Measurements from ENCODE around the gene IMMP2L.
"Not testable (repeated sequence)": the region's sequence is repeated elsewhere in the genome, so short reads cannot be mapped to it uniquely, and the experiment has no call there.

IMMP2L gene

DNA sequence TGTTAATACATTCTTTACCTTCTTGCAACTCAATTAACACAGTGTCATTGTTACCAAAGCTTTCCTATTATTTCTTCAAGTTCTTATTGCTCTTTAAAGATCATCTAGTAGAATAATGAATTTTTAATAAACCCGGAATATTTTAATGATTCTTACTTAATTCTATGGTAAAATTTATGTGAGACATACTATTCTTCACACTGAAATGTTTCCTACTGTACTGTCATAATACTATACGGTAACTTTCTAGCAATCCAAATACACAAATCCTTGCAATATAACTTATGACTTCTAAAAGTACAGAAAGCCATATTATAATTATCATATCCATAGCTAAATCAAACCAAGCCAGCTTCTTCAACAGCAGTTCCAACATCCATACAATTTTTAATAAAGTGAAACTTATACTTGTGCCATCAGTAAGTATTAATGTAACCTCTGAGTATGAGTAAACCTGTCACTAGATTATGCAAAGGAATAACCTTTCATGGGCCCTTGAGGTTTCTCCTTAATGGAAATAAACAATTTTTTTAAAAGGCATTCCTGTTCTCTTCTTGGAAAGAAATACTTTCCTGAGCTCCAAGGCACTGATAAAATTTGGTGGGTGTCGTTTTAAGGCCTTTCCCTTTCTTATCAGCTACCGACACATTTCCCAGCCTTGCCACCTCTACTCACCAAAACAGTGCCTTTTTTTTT, 87.4 kb downstream of the IMMP2L start:
- Histone ChIP-seq H3K36me3 (ENCODE audit: insufficient read depth, low read length) (no peaks in the 10 kb centered on the region), H3K9me3 (ENCODE audit: control insufficient read depth, insufficient read depth, low read length) (no peaks in the 10 kb centered on the region; the same call in 1 of the 2 replicates), H3K9ac (ENCODE audit: low read depth, low read length) (no peak overlapping the region), H3K4me1 (ENCODE audit: insufficient read depth, low read length) (no peaks in the 10 kb centered on the region)

DNA sequence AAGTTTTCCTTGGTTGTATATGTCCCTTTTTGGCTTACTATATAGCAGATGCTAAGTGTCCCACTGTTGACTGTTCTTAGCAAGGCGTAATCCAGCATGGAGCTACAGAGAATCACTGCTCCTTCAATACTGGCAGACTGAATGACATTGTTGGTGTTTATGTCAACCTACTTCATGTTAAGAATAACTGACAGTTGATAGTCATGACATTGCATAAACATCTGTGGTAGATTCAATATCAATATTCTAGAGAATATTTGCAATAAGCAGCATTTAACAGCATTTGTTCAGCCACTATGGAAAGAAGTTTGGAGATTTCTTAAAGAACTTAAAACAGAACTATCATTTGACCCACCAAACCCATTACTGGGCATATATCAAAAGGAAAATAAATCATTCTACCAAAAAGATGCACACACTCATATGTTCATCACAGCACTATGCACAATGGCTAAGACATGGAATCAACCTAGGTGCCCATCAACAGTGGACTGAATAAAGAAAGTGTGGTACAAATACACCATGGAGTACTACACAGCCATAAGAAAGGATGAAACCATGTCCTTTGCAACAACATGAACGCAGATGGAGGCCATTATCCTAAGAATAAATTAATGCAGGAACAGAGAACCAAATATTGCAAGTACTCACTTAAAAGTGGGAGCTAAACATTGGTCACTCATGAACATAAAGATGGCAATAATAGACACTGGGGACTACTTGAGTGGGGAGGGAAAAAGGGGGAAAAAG, 88.7 kb downstream of the IMMP2L start:
- Histone ChIP-seq H3K36me3 (ENCODE audit: insufficient read depth, low read length) (no peaks in the 10 kb centered on the region), H3K9me3 (ENCODE audit: control insufficient read depth, insufficient read depth, low read length) (no peaks in the 10 kb centered on the region; the same call in 1 of the 2 replicates), H3K9ac (ENCODE audit: low read depth, low read length) (no peak overlapping the region), H3K4me1 (ENCODE audit: insufficient read depth, low read length) (no peaks in the 10 kb centered on the region)

- Histone ChIP-seq H3K9ac (ENCODE audit: low read depth, low read length) (no peak overlapping the region), H3K36me3 (ENCODE audit: insufficient read depth, low read length) (no peaks in the 10 kb centered on the region), H3K4me1 (ENCODE audit: insufficient read depth, low read length) (no peaks in the 10 kb centered on the region), H3K9me3 (ENCODE audit: control insufficient read depth, insufficient read depth, low read length) (no peaks in the 10 kb centered on the region; the same call in 1 of the 2 replicates)
These were observed 91.3 kb downstream of the IMMP2L start for GRCh38 chr7:111470998-111471397.

GRCh38 chr7:111469894-111470293, 92.4 kb downstream of the IMMP2L start:
- H3K9me3 ChIP-seq (ENCODE audit: control insufficient read depth, insufficient read depth, low read length); H3K4me1 ChIP-seq (ENCODE audit: insufficient read depth, low read length); H3K9ac ChIP-seq (ENCODE audit: low read depth, low read length); H3K36me3 ChIP-seq (ENCODE audit: insufficient read depth, low read length): not testable (repeated sequence)

DNA sequence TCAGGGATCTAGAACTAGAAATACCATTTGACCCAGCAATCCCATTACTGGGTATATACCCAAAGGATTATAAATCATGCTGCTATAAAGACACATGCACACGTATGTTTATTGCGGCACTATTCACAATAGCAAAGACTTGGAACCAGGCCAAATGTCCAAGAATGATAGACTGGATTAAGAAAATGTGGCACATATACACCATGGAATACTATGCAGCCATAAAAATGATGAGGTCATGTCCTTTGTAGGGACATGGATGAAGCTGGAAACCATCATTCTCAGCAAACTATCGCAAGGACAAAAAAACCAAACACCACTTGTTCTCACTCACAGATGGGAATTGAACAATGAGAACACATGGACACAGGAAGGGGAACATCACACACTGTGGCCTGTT, 96.5 kb downstream of the IMMP2L start:
- H3K9ac ChIP-seq (ENCODE audit: low read depth, low read length); H3K4me1 ChIP-seq (ENCODE audit: insufficient read depth, low read length); H3K36me3 ChIP-seq (ENCODE audit: insufficient read depth, low read length); H3K9me3 ChIP-seq (ENCODE audit: control insufficient read depth, insufficient read depth, low read length): not testable (repeated sequence)

DNA sequence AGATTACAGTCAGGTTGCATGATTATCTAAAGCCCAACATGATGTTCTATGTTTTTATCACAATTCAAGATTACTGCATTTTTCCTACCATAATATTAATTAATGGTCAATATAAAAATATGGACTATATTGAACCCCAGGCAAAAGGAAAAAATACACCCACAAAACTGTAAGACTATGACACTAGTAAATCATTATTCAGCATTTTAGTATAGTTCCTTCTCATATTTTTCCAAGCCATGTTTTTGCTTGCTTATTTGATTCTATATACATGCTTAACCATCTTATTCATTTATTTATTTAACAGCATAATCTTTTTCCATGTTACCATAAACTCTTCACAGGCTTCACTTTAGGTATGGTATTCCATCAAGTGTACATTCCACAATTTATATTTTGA, 101.6 kb downstream of the IMMP2L start:
- H3K36me3 ChIP-seq (ENCODE audit: insufficient read depth, low read length) = no peaks in the 10 kb centered on the region
- no peaks in the 10 kb centered on the region for H3K9me3 ChIP-seq (ENCODE audit: control insufficient read depth, insufficient read depth, low read length)
- no peak overlapping the region for H3K9ac ChIP-seq (ENCODE audit: low read depth, low read length)
- H3K4me1 ChIP-seq (ENCODE audit: insufficient read depth, low read length) = no peaks in the 10 kb centered on the region

- Histone ChIP-seq H3K4me1 (ENCODE audit: insufficient read depth, low read length) (no peaks in the 10 kb centered on the region), H3K36me3 (ENCODE audit: insufficient read depth, low read length) (no peaks in the 10 kb centered on the region), H3K9ac (ENCODE audit: low read depth, low read length) (no peak overlapping the region), H3K9me3 (ENCODE audit: control insufficient read depth, insufficient read depth, low read length) (no peaks in the 10 kb centered on the region)
These were observed 102.5 kb downstream of the IMMP2L start for GRCh38 chr7:111459757-111460280.

DNA sequence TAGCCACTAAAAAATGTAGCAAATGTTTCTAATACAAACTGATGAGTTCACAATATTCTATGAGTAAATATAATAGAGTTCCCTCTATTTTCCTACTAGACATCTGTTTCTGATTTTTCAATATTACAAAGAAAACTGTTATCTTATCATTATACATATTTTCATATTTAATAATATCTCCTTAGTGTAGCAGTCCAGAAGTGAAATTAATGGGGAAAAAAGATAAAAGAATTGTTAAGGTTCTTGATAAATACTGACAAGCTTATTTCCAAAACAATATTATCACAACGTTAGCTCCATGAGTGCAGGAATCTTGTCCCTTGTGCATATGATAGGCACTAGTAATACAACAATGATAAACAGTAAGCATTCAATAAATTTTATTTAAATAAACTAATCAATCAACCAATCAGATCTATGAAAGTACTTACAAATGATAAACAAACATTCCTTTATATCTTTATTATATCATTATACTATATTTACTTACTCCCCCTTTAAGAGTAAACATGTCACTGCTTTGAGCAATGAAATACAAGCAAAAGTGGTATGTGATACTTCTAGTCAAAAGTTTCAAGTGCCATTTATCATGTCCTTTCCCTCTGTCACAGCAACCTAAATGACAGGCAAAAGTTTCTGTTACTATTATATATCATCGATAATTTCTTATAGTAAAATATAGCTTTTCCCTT, 103.1 kb downstream of the IMMP2L start:
- Histone ChIP-seq H3K36me3 (ENCODE audit: insufficient read depth, low read length) (no peaks in the 10 kb centered on the region), H3K9ac (ENCODE audit: low read depth, low read length) (no peak overlapping the region), H3K4me1 (ENCODE audit: insufficient read depth, low read length) (no peaks in the 10 kb centered on the region), H3K9me3 (ENCODE audit: control insufficient read depth, insufficient read depth, low read length) (no peaks in the 10 kb centered on the region)

- H3K9me3 ChIP-seq (ENCODE audit: control insufficient read depth, insufficient read depth, low read length); H3K36me3 ChIP-seq (ENCODE audit: insufficient read depth, low read length); H3K9ac ChIP-seq (ENCODE audit: low read depth, low read length); H3K4me1 ChIP-seq (ENCODE audit: insufficient read depth, low read length): not testable (repeated sequence)
These were observed 111.6 kb downstream of the IMMP2L start for GRCh38 chr7:111450705-111451104.

GRCh38 chr7:111447502-111447901, 114.8 kb downstream of the IMMP2L start:
- not testable (repeated sequence) for H3K4me1 ChIP-seq (ENCODE audit: insufficient read depth, low read length); H3K9me3 ChIP-seq (ENCODE audit: control insufficient read depth, insufficient read depth, low read length); H3K36me3 ChIP-seq (ENCODE audit: insufficient read depth, low read length); H3K9ac ChIP-seq (ENCODE audit: low read depth, low read length)

GRCh38 chr7:111439977-111440376, 122.3 kb downstream of the IMMP2L start:
- H3K9me3 ChIP-seq (ENCODE audit: control insufficient read depth, insufficient read depth, low read length) = no peaks in the 10 kb centered on the region
- no peaks in the 10 kb centered on the region for H3K36me3 ChIP-seq (ENCODE audit: insufficient read depth, low read length)
- no peaks in the 10 kb centered on the region for H3K4me1 ChIP-seq (ENCODE audit: insufficient read depth, low read length)
- H3K9ac ChIP-seq (ENCODE audit: low read depth, low read length) = no peak overlapping the region

DNA sequence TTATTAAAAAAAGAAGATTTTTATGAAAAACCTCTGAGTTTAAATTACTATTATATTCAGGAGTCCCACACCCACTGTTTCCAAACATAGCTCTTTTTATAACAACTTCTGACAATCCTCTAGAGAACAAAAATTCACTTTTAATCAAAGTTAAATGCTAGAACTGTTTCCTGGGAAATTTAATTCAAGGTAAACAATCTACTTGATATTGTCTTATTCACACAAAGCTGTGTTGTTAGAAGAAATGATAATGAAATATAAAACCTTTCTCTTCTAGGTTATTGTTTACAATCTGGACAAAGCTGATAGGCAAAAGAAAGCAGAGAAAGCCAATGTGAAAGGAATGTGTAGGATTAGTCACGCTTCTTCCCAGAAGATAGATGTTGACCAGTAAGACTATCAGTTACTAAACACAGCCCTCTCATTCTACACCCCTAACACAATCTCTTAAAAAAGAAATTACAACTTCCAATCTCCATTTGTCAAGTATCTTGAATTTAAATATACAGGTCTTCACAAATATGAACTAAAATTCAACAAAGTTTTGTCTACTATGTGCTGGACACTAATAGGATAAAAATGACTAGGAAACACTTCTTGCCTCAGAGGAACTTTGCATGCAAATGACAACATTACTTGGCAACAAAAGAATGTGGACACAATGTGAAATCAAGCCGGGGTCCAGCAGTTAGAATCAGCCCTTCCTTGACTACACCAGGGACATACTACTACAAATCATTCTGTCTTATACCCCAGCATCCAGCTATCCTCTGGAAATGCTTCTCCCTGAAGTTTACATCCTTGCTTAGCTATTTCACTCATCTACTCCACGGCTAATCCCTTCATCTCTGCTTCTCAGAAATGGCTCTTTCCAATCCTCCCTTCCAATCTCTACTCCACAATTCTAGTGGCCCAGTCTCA, 123.7 kb downstream of the IMMP2L start:
- no peak overlapping the region for H3K9ac ChIP-seq (ENCODE audit: low read depth, low read length)
- H3K9me3 ChIP-seq (ENCODE audit: control insufficient read depth, insufficient read depth, low read length) = no peaks in the 10 kb centered on the region; the same call in 1 of the 2 replicates
- no peaks in the 10 kb centered on the region for H3K36me3 ChIP-seq (ENCODE audit: insufficient read depth, low read length)

DNA sequence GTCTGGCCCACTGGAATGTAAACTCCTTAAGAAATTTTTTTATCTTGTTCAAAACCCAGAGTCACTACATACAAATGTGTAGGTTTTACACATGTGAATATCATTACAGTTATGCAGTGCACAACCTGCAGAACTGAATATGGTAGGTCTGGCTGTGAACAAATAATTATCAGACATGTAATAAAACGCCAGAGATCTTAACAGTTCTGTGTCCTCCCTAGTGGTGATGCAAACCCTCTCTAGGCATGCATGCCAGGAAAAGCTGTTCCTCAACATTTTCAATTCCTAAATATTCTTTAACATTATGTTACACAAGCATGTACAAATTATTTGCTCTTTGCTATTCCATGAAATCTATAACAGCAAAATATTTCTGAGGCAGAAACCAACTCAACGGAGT, 124.6 kb downstream of the IMMP2L start:
- no peaks in the 10 kb centered on the region for H3K4me1 ChIP-seq (ENCODE audit: insufficient read depth, low read length)
- no peak overlapping the region for H3K9ac ChIP-seq (ENCODE audit: low read depth, low read length)
- no peaks in the 10 kb centered on the region for H3K36me3 ChIP-seq (ENCODE audit: insufficient read depth, low read length)
- no peaks in the 10 kb centered on the region; the same call in 1 of the 2 replicates for H3K9me3 ChIP-seq (ENCODE audit: control insufficient read depth, insufficient read depth, low read length)

More for the DNA sequence above, 123.7 kb downstream of the IMMP2L start:
- no peaks in the 10 kb centered on the region for H3K4me1 ChIP-seq (ENCODE audit: insufficient read depth, low read length)

- Histone ChIP-seq H3K9me3 (ENCODE audit: control insufficient read depth, insufficient read depth, low read length) (no peaks in the 10 kb centered on the region; the same call in 1 of the 2 replicates), H3K4me1 (ENCODE audit: insufficient read depth, low read length) (no peaks in the 10 kb centered on the region)
These were observed 125.7 kb downstream of the IMMP2L start for GRCh38 chr7:111436608-111437007.

More at GRCh38 chr7:111436608-111437007, 125.7 kb downstream of the IMMP2L start:
- Histone ChIP-seq H3K36me3 (ENCODE audit: insufficient read depth, low read length) (no peaks in the 10 kb centered on the region), H3K9ac (ENCODE audit: low read depth, low read length) (no peak overlapping the region)
